HTERT RPE-1 (cell line): ENCODE data around the gene LANCL2.

ENCODE experiments used
- in situ Hi-C: fragments of 300-500 bp; cut with MboI; formaldehyde crosslinking; loops from 4 replicates; pipeline ENCODE4 v1.14.3; 2020; ENCODE audit warnings: low sequenced_read_pairs

The LANCL2 gene

GRCh38 chr7:55361560-55361959 is 3.6 kb upstream of the LANCL2 start:
- in situ Hi-C loops, result no loop called here

GRCh38 chr7:55362927-55363326 is 2.2 kb upstream of the LANCL2 start:
- in situ Hi-C loops, result no loop called here

GRCh38 chr7:55363386-55364170 is 1.6 kb upstream of the LANCL2 start:
- in situ Hi-C loops, result no loop called here

DNA sequence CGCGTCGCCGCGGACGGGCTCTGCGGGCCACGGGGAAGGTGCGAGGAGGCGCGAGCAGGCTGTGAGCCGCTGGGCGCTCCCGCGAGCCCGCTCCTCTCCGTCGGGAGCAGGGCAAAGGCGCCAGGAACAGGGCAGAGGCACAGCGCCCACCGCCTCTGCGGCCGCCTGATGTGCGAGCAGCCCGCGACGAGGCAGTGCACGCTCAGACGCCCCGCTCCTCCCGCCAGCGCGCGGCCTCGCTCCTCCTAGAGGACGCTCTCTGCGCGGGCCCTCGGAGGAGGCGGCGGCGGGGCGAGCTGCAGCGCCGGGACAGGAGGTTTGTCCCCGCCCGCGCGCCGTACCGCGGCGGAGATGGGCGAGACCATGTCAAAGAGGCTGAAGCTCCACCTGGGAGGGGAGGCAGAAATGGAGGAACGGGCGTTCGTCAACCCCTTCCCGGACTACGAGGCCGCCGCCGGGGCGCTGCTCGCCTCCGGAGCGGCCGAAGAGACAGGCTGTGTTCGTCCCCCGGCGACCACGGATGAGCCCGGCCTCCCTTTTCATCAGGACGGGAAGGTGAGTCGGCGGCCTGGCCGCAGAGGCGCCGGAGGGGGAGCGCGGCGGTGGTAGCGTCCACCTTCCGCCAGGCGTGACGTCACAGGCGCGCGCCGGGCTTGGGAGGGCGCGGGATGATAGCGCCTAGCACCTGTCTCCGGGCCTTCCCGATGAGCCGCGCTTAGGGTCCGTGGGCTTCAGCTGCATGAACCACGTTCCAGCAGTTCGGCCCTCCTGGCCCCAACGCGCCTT is 731 bp downstream of the LANCL2 start:
- in situ Hi-C loops, result no loop called here

DNA sequence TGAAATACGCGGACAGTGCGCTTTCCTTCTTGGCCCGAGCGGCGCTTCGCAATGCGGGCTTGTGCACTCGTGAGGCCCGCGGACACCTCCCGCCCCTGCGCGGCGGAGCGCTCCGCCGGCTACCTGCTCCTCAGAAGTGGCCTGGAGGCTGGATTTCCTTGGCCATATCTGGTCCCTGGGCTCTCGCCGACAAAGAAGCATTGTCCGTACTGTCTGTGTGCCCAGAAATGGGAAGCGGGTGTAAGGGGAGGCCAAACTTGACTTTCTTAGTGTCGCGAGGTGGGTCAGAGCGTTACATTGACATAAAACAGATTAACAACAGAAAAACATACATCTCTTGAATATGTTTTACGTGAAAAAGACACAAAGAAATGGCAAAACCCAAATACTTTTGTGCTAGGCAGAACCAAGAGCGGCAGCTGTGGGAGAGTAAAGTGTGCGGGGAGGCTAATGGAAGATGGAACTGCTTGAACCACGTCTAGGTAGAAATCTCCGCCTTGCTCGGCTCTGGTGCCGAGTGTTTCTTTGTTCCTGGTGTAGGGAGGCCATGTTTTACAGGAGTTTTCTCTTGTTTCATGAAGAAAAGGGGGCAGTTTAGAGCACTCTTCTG is 1.4 kb downstream of the LANCL2 start:
- in situ Hi-C loops, result no loop called here

- in situ Hi-C loops, result no loop called here
These were observed 2.2 kb downstream of the LANCL2 start for GRCh38 chr7:55367283-55367840.

DNA sequence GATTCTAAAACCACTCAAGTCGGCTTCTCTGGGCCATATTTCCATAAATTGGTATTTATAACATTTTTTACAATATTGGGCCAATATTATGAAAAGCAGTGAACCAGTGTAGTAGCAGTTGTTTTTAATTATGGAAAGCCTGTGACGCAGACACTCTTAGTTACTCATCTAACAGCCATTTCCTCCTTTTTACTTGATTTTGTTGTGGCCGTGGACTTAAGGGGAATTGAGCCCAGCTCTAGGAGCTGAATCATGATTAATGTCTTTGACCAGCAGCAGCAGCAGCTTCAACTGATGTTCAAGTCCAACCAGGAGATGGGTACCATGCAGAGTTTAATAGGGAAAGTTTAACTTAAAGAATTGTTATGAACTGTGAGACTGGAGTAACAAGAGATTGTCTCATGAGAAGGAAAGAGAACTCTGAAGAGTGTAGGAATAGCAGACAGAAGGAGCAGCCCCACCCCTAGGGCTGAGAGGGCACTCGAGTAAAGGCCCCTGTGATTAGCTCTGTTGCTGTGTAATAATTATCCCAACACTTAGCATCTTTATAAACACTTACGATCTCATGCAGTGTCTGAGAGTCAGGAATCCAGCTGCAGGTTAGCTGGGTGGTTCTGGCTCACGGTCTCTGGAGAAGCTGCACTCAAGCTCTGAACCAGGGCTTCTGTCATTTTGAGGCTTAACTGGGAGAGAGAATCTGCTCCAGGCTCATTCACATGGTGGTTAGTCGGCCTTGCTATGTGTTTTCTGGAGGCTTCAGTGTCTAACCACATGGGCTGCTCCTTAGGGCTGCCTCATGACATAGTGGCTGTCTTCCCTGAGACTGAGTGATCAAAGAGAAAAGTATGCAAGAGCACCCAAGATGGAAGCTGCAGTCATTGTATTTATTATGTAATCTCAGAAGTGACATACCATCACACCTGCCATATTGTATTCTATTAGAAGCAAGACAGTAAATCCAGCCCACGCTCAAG is 4.6 kb downstream of the LANCL2 start:
- in situ Hi-C loops, result no loop called here

- in situ Hi-C loops, result no loop called here
These were observed 9.1 kb downstream of the LANCL2 start for GRCh38 chr7:55374213-55374612.

GRCh38 chr7:55375237-55375636 is 10.1 kb downstream of the LANCL2 start:
- in situ Hi-C loops, result no loop called here

DNA sequence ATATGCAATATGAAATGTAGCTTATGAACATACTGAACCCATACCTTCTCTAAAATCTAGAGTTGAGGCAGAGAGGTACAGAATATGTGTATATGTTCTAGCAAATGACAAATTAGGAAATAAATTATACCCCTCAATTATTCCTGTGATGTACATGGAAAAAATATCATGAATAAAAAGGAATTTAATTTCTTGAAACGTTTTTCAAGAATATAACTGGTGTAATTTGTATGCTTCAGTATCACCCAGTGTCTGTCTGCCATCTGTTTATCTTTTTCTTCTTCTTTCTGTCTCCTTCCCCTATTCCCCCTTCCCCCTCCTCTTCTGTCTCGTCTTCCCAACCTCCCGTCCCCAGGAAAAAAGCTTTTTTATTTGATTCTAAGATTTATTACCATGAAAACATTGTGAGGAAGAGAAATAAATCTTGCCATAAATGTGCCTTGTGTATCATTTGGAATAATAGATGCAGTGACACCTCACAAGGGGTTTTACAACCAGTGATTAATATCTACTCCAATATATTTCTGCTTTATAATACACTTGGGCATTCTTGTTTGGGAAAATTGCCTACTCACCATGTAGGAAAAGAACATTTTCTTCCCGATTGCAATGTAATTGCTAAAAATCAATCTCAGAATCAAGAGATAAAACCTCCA is 12.2 kb downstream of the LANCL2 start:
- in situ Hi-C loops, result no loop called here

DNA sequence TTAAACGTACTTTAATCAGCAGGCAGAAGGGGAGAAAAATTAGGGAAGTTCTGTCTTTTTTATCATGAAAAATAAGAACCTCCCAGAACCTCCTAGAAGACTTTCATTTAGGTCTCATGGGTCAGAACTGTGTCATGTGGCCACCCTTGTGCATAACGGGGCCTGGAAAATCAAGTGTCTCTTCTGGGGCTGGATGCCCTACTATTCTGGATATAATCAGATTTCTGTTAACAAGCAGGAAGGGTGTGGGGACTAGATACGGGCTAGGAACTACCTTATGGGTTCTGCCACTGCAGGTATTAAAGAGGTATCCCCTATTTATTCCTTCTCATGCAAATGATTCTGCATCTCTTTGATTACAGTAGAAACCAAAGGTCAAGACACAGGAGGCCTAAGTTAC is 14.1 kb downstream of the LANCL2 start:
- in situ Hi-C loops, result no loop called here

DNA sequence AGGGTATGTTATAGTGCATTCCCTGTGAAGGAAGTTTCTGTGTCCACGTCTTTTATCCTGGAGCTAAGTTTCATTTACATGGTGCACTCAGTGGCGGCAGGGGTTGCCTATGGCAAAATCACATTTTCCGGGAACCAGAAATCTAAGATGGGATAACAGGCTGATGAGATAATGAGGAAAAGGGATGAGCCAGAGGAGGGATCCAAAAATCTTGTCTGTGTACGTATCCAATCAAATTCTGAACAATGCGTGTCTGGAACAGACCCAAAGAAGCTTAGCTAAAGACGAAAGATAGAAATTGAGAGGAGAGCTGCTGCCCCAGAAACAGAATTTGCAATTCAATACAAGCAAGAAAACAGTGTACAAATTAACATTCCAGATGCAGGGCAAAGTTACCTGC is 16.1 kb downstream of the LANCL2 start:
- in situ Hi-C loops, result no loop called here

GRCh38 chr7:55381696-55382095 is 16.6 kb downstream of the LANCL2 start:
- in situ Hi-C loops, result no loop called here

DNA sequence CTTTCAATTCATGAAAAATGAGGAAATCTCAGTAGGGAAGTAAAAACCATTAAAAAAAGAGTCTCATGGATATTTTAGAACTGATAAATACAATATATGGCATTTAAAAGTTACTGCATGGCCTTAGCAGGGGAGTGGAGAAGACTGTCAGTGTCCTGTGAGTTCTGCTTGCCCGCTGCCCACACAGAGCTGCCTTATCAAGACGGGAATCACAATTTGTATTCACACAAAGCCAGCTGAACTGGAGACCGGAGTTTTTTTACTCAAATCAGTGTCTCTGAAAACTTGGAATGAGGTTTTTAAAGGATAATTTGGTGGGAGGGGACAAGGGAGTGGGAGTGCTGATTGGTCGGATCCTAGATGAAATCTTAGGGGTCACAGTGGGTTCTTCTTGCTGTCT is 17.1 kb downstream of the LANCL2 start:
- in situ Hi-C loops, result no loop called here

GRCh38 chr7:55386541-55386940 is 21.4 kb downstream of the LANCL2 start:
- in situ Hi-C loops, result no loop called here

DNA sequence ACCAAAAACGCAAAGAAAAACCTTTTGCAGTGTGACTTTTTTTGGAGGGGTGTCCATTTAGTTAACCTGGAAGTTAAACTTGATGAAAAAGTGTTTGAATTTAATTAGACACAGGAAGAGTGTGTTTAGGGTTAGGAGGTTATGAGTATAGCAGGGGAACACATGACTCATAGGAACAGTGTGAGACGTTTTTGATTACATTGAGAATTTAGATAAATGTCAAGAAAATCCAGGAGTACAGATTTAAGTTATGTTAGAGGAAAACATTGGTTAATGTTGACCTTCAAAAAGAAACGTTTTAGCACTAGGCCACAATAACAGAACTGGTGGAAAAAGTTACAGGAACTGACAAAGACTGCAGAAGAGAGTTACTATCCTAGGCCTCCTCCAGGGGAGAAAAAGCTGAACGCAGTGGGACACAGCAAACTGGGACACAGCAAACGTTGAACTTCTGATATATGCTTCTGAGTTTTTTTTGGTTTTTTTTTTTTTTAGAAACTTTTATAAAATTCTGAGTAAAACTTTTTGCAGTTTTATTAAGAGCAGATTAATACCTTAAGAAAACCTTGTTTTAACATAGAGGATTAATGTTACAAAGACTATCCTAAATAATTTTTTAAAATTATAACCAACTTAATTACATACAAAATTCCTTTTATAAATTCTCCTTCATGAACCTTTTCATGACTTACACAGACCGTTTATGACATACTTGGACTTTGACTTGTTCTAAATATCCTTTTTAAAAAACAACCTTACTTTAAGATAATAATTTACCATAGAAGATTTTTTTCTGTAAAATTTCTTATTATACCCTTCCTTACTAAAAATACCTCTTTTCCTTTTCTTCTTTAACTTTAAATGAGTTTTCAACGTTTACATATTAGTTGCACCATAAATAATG is 22.2 kb downstream of the LANCL2 start:
- in situ Hi-C loops, result no loop called here

- in situ Hi-C loops, result no loop called here
These were observed 31.2 kb downstream of the LANCL2 start for GRCh38 chr7:55396233-55396785.

DNA sequence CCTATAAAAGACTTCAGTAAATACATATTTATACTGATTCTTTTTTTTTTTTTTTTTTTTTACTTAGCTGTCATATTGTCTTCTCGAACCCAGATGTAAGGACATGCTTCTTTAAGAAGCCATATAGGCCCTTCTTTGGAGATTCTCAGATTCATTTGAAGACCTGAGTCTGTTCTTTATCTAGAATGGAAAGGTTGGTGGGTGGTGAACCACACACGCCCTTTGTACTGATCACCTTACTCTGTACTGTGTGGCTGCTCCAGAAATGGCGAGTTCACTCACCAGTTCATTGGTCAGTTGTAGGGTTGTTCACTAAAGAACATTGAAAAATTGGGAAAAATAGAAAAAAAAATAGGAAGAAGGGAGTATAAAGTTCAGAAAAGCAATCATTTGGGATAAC is 32.5 kb downstream of the LANCL2 start:
- in situ Hi-C loops, result no loop called here

DNA sequence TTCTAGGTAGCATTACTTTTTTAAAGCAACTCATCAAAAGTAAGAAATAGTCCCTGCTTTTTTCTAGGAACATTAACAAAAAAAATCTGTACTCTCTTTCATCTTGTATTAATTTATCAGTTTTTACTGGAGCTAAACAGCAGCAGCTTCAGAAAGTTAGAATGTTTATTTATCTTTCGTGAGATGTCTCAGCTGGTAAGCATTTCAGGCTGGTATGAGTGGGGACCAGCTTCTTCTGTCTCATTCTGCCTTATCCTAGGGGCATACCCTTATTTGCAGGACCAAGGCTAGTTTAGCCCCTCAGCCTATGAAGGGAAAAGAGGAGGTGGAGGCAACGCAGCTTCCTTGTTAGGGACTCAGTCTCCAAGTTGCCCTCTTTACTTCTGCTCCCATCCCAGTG is 35.1 kb downstream of the LANCL2 start:
- in situ Hi-C loops, result no loop called here
